Epithelial cell of esophagus (primary cell): Measurements from ENCODE around the gene ZAP70.

Source experiments
- DNase-seq: peaks from one replicate; pipeline ENCODE4 v3.0.0; 2010; ENCODE audit warnings: low read depth
- H3K4me3 ChIP-seq: 2 replicates; pipeline ENCODE4 v1.5.1; 2011; ENCODE audit warnings: mild to moderate bottlenecking, low read length, control low read depth
- TF ChIP-seq, protein P1 (sequence below): IDR thresholded peaks from 2 replicates; pipeline ENCODE4 v1.5.1; 2011; ENCODE audit warnings: low read depth, mild to moderate bottlenecking, low read length, control low read depth, inconsistent platforms; ENCODE audit not compliant: insufficient read depth; ENCODE audit errors: missing control alignments

Gene ZAP70

DNA sequence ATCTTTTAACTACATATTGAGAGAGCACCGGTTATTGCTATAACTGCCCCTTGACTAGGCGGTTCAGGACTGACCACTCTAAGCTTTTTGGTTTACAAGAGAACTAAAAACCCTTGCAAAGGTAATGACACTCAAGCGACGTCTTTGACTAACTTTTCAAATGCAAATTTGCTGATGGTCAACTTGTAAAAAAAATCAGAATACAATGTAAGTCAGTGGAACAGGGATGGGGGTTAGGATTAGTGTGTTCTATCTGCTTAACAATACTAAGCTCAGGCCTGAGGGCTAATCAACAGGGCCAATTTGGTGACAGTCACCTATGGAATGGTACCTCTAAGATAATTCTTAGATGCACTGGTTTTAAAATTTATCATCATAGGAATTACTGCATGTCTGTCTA lies 57.1 kb downstream of the ZAP70 start:
- H3K4me3 ChIP-seq: no peak overlapping the region

DNA sequence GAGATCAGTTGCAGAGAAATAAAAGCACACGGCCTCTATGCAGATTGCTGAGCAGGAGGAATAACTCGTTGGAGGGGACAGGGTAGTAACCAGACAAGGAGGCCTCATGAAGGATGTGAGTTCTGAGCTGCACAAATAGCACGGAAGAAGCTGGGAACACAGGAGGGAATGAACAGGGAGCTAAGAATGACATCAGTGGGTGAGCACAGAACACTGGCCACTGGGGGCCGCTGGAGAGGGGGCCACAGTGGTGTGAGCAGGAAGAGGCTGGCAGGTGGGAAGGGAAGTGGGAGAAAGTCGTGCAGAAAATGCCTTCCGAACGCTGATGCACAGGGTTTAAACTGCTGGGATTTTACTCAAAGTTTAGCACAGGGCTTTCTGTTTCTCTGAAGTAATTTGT lies 61.0 kb downstream of the ZAP70 start:
- TF ChIP-seq, protein P1, sequence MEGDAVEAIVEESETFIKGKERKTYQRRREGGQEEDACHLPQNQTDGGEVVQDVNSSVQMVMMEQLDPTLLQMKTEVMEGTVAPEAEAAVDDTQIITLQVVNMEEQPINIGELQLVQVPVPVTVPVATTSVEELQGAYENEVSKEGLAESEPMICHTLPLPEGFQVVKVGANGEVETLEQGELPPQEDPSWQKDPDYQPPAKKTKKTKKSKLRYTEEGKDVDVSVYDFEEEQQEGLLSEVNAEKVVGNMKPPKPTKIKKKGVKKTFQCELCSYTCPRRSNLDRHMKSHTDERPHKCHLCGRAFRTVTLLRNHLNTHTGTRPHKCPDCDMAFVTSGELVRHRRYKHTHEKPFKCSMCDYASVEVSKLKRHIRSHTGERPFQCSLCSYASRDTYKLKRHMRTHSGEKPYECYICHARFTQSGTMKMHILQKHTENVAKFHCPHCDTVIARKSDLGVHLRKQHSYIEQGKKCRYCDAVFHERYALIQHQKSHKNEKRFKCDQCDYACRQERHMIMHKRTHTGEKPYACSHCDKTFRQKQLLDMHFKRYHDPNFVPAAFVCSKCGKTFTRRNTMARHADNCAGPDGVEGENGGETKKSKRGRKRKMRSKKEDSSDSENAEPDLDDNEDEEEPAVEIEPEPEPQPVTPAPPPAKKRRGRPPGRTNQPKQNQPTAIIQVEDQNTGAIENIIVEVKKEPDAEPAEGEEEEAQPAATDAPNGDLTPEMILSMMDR: peak; percentile 37
- no peak for DNase-seq

More for the DNA sequence above, 57.1 kb downstream of the ZAP70 start:
- TF ChIP-seq, protein P1: no peak
- no peak for DNase-seq

DNA sequence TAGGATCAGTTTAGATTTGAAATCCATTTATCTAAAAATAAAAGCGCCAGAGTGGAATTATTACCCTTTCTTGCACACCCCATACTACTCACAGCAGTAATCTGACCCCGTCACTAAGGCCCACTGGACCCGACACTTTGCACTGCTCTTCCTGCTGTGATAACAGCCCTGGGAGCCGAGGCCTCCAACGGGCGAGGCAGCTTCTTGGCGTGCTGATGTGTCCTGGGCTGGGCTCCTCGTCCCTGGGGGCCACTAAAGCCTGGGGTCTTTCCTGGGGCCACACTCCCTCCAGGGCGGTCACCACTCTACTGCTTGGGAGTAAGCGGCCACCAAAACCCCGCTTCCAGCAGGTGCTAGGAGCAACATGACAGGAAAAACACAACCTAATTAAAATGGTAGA lies 61.7 kb downstream of the ZAP70 start:
- DNase-seq: no peak
- TF ChIP-seq, protein P1: no peak
- no peak overlapping the region for H3K4me3 ChIP-seq

More for the DNA sequence above, 61.0 kb downstream of the ZAP70 start:
- H3K4me3 ChIP-seq: no peak overlapping the region

DNA sequence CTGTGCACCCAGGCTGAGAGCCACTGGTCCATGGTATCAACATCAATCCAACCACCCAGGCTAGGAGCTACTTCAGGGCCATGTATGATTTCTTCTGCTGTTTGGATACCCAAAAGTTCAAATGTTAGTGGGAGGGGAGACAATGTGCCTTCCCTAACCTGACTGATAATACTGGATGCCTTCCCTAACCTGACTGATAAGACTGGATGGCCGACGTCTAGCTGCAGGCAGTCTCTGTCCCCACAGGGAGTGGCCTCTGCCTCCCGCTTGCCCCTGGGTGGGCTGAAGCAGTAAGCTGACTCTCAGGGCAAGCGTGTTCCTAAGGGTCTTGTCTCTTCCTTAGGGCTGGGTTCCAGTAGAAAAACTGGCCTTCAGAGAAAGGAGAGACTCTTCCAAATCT lies 65.8 kb downstream of the ZAP70 start:
- no peak overlapping the region for H3K4me3 ChIP-seq
- no peak for DNase-seq
- TF ChIP-seq, protein P1: no peak

DNA sequence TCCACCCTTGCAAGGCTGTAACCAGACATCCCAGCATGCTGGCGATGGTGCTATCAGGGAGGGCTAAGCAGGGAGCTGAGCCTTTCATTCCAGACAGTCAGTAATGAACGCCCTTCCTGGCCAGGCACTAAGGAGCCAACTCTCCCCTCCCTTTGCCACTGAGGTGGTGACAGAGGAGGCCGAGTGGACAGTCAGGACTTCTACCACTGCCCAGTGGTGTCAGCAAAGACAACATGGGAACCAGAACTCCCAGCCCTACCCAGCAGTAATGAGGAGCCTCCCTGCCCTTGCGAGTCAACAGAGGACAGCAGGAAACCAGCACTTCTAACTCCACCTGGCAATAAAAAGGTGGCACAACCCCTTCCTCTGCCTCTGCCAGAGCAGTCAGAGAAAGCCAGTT lies 68.6 kb downstream of the ZAP70 start:
- H3K4me3 ChIP-seq: no peak overlapping the region
- DNase-seq: peak; percentile 23
- TF ChIP-seq, protein P1: no peak

DNA sequence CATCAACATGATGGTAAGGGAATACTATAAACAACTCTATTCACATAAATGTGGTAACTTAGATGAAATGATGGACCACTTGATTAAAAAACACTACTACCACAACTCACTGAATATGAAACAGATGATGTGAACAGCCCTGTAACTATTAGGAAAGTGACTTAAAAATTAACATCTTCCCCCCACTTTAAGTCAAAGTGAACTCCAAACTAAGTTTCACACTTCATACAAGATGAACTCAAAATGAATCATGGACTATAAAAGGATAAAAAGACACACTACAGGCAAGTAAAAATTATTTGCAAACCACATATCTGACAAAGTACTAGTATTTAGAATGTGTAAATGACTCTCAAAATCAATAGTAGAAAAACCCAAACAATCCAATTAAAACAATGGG lies 71.6 kb downstream of the ZAP70 start:
- no peak for DNase-seq
- no peak overlapping the region for H3K4me3 ChIP-seq
- TF ChIP-seq, protein P1: no peak

DNA sequence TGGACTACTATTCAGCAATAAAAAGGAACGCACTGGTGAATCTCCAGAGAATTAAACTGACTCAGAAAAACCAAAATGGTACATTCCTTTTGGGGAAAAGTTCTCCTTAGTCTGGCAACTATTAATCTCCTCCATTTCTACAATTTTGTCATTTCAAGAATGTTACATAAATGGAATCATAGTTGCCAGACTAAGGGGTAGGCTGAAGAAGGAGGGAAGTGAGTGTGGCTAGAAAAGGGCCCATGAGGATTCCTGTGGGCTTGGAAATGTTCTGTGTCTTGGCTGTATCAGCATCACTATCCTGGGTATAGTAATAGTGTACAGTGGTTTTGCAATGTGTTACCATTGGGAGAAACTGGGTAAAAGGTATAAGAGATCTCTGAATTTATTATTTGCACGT lies 72.4 kb downstream of the ZAP70 start:
- no peak for DNase-seq
- TF ChIP-seq, protein P1: no peak
- H3K4me3 ChIP-seq: no peak overlapping the region
